NCI-H69 (cell line): ENCODE measurements around the gene PSMG2.

Experiments used
- DNase-seq: peaks from one replicate; lab custom pipeline; 2025; lab: John Stamatoyannopoulos, UW

PSMG2 gene

DNA sequence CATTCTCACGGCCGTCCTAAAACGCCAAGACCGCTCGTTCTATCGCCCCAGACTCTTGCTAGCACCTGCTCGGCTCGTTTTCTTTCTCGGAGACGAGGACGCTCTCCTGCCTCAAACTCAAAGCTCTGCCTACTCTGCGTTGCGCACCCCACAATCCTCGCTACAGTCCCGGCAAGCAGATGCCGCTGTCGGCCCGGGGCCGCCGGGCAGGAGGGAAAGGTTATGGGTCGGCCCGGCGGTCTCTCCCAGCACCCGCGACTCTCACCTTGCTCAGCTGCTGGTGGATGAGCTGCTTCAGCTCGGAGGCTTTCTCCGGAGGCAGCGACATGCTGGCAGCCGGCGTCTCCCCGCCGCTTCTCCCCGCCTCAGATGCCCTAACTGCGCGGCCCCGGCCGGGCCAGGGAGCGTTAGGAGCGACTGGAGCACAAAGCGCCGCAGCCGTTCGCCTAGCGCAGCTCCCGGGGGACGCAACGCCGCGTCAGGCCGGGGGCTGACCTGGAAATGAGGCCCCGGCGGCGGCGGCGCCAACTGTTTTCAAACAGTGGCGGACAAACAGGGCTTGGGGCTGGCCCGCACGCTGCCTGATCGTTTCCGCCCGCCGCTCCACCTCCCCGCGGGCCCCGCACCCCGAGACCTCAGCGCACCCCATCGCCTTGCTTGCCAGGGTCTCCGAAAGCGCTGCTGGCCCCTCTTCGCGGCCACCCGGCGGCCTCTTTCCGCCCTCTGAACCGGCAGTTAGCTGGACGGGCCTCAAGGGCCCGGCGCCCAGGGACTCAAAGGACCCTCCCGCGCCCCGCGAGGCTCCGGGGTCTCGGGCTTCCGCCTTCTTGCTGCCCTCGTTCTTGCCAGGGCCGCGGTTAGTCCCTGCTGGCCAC is at the start of gene PSMG2, which contains the start of gene CEP76:
TSS of gene PSMG2 (plus strand) at position 822 of the 875 bp plus-strand sequence. CDS start 66 bp downstream, outside the sequence.
TSS of gene CEP76 (minus strand) at position 503 of the 875 bp plus-strand sequence. CDS start at position 328, 175 bp downstream.
- DNase-seq, result peak; percentile 97

GRCh38 chr18:12654971-12655370 is 47.9 kb upstream of the PSMG2 start:
- DNase-seq, result no peak

DNA sequence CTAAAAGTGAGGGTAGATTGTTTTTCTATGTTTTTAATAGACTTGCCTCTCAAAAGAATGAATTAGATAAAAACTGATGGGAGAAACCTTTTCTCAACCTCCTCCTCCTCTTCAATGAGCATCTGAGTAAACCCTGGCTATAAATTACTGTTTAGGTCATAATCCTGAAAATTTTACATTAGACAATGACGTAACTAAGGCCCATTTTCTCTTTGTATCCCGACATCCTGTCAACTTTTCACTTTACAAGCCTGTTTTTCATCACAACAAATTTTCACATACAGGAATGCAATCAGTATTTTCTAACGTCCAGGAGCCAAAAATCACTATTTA is 46.3 kb upstream of the PSMG2 start:
- peak; percentile 59 for DNase-seq

- DNase-seq, result peak; percentile 78
Measured at GRCh38 chr18:12656938-12657683, 45.7 kb upstream of the PSMG2 start.

DNA sequence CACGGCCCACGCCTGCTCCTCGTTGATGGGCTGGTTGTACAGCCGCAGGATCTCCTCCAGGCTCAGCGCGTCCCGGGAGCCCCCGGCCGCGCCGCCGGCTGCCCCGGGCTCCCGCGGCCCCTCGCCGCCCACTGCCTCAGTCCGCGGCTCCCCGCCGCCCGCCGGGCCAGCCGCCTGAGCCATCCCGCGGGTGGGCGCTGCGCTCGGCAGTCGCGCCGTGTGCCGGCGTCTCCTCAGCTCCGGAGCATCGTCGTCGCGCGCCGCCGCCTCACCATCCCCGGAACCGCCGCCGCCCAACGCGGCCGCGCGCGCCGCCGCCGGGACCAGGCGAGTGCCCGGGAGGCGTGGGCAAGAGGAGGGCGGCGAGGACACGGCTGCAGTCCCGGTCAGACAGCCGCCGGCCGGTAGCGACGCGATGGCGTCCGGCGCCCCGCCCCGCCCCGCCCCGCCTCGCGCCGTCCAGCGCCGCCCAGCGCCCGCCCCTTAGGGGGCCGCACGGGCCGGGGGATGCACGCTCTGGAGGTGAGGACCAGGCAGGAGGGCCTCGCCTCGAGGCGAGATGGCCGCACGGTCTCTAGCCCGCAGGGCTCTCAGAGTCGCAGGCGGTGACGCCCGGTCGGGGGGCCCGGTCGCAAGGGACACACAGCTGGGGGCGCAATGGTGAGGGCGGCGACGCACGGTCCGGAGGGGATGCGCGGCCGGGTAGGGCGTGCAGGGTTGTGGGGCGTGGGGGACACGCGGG is 45.0 kb upstream of the PSMG2 start, which contains the start of gene SPIRE1:
TSS of gene SPIRE1 (minus strand) at position 424 of the 742 bp plus-strand sequence. CDS start at position 183, 241 bp downstream.
- peak; percentile 84 for DNase-seq

DNA sequence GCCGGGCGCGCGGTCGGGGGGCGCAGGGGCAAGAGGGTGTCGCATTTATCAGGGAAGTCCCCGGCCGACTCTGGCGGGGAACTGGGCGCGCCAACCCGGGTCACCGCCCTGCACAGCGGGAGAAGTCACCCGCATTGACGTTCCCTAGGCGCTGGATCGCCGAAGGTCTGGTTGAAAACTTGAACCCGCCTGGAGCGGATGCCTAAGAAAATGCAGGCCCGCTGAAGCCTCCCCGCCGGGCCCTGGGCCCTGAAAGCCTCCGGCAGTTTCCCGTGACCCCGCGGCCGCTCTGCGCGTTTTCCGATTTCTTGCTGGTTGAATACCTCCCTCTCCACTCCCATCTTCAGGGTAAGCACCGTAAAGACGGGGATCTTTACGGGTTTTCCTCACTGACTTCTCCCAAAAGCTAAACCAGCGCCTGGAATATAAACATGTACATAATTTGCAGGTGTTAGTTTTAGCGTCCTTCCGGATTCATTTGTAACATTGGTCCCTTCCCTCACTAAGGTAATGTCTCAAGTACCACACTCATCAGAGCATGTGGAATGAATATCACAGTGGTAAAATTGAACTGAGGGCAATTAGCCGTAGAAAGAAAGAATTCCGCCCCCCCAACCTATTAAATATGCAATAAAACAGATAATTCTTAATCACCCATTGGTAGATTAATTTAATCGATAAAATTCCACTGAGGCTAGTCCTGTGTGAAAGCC is 44.3 kb upstream of the PSMG2 start:
- DNase-seq, result peak; percentile 64

DNA sequence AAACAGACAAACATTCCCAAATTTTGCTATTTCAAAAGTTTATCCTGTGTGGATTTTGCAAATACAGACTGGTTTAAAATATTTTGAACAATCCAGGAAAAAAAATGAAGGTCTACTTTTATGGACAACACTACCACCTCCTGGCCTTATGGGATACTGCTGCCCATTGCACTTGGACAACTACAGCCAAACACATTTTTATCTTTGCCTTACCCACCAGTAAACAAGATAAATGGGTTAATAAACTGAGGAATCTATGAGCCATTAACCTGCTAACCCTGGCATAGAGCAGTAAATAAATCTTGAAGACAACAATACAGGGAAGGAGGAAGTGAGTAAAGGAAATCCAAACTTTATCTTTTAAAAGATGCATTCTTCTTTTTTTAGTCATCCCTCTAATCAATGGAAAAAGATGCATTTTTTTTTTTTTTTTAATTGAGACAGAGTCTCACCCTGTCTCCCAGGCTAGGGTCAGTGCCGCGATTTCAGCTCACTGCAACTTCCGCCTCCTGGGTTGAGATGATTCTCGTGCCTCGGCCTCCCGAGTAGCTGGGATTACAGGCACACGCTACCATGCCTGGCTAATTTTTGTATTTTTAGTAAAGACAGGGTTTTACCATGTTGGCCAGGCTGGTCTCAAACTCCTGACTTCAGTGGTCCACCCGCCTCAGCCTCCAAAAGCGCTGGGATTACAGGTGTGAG is 42.8 kb upstream of the PSMG2 start:
- peak; percentile 82 for DNase-seq

DNA sequence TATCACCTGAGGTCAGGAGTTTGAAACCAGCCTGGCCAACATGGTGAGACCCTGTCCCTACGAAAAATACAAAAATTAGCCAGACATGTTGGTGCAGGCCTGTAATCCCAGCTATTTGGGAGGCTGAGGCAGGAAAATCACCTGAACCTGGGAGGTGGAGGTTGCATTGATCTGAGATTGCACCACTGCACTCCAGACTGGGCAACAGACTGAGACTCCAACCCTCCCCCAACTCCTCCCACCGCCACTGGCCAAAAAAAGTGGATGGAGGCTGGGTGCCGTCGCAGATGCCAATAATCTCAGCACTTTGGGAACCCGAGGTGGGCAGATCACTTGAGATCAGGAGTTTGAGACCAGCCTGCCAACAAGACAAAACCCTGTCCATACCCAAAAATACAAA is 34.8 kb upstream of the PSMG2 start:
- DNase-seq, result no peak

DNA sequence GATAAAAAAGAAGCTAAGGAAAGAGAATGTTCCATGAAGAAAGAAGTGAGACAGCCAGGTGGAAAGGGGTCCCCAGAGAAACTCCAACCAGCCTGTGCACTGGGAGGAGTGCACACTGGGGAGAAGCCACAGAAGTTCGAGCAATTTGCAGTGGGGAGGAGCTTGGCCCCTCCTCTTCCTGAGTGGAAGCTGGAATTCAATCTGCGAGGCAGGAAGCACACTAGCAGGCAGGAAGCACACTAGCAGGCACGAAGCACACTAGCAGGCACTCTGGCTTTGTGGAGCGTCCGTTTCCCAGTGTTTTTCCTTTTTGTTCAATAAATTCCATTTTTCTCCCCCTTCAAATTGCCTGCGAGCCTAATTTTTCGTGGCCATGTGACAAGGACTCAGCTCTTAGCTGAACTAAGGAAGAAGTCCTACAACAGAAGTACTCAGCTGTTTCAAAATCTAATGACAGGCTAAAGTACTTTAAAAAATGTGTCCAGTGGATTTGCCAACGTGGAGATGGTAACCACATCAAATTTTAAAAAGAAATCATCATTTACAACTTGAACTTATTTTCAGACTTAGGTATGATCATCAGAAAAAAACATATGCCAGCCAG is 23.6 kb upstream of the PSMG2 start:
- no peak for DNase-seq

DNA sequence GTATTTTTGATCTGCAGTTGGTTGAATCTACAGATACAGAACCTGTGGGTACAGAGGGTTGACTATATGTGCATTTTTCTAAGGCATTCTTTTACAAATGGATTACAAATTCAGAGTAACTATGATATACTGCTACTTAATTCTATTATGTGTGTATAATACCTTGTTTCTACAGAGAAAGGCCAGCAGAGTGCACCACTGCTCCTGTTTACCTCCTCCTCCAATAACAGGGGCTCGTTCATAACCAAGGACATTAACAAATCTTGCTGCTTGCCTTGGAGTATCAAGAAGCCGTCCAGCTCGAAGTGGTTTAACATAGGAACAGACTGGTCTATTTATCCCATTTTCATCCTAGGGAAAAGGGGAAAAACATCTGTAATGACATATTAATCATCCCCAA is 16.7 kb upstream of the PSMG2 start:
- DNase-seq, result peak; percentile 35

DNA sequence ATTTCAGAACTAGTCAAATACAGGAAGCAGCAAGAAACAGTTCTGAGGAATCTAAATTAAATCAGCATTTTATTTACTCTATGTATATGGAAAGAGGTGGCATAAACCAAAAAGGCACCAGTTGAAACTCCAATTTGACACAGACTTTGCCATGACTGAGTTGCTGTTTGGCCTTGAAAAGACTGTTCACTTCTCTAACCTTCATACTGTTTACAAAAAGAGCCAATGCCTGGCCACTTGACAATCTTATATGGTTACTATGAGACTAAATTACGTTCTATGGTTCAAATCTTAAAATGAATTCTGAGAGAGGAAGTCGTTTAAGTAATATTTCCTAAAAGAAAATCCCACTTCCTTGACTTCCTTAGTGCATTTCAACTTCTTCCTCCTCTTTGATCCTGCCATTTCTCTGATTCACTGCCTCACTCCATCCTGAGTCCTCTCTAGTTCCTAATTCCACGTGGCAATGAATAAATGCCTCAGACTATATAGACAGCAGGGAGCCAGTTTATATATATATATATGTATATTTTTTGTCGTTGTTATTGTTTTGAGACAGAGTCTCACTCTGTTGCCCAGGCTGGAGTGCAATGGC is 13.5 kb upstream of the PSMG2 start:
- DNase-seq, result no peak

GRCh38 chr18:12692206-12692605 is 10.6 kb upstream of the PSMG2 start:
- DNase-seq, result peak; percentile 36

GRCh38 chr18:12694032-12694431 is 8.8 kb upstream of the PSMG2 start:
- no peak for DNase-seq

DNA sequence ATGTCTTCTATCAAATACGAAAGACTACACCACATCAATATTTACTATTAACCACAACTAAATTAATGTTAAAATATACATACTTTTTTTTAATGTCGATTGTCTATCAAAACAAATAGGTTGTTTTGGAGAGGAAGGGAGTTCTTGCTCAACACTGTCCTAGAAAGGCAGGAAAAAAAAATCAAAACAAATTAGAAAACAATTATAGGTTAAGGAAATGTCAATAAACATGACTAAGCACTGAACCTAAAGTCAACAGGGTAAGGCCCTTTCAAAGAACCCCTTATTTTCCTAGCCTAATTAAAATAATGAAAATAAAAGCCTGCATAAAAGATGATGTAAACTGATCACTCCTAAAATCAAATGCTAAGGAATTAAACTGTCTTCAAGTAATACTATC is 3.1 kb upstream of the PSMG2 start:
- no peak for DNase-seq

GRCh38 chr18:12701161-12701560 is 1.7 kb upstream of the PSMG2 start:
- no peak for DNase-seq

- DNase-seq, result no peak
Measured at GRCh38 chr18:12703096-12703567, 290 bp downstream of the PSMG2 start.

DNA sequence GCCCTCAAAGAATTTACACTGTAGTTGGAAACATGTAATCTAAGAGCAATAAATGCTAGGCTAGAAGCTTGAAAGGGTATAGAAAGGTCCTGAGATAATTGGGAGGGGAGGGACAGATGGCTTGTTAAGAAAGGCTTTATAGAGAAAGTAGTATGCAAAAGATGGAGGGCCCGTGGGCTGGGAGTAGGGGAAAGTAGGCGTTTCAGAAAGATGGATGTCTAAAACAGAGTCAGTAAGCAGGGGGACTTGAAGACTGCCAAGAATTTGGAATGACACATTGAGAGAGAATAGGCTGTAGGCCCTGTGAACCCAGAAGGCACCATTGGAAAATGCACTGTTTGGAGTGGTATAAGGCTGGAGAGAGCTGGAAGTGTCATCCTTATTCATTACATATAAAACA is 822 bp downstream of the PSMG2 start:
- DNase-seq, result peak; percentile 79

DNA sequence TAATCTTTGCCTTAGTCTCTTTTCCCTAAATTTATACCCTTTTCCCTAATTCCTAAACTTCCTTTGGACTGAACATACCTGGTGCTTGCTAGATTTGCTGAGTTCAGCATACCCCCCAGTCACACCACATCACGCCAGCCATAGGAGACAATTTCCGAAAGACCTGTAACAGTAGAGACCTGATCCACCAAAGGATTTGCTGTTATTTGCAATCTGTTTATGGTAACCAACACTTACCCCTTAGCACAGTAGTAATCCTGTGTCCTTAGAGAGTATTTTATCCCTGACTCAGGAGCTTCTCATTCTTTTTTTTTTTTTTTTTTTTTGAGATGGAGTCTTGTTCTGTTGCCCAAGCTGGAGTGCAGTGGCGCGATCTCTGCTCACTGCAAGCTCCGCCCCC is 8.6 kb downstream of the PSMG2 start:
- no peak for DNase-seq

- DNase-seq, result no peak
Measured at GRCh38 chr18:12721495-12722275, 18.8 kb downstream of the PSMG2 start.
